ENCODE data around the gene SF3B6.
A peak's percentile ranks its signal among the peaks of the same experiment; 100 is the strongest.
"Not testable (repeated sequence)": the region's sequence is repeated elsewhere in the genome, so short reads cannot be mapped to it uniquely, and the experiment has no call there.

SF3B6 gene

DNA sequence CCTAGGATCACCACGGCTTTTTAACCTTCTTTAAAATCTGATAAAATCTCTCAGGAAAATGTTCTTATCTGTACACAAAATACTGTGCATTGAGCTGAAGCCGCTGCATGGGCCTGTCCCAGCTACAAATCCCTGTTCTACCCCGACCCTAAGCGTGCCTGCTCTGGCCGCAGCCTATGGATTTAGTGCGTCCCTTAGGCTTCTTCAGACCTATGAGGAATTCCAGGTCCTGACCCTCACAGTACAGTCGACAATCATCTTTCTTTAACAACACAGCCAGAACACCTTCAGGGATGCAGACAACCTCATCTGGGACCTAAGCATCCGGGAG lies 28.5 kb downstream of the SF3B6 start:
- Histone ChIP-seq H3K9ac (ENCODE audit: low read length) (no peak overlapping the region), H3K27ac (ENCODE audit: low read length) (no peak overlapping the region), H3K4me3 (ENCODE audit: low read length) (peak overlapping the region; percentile 78)

DNA sequence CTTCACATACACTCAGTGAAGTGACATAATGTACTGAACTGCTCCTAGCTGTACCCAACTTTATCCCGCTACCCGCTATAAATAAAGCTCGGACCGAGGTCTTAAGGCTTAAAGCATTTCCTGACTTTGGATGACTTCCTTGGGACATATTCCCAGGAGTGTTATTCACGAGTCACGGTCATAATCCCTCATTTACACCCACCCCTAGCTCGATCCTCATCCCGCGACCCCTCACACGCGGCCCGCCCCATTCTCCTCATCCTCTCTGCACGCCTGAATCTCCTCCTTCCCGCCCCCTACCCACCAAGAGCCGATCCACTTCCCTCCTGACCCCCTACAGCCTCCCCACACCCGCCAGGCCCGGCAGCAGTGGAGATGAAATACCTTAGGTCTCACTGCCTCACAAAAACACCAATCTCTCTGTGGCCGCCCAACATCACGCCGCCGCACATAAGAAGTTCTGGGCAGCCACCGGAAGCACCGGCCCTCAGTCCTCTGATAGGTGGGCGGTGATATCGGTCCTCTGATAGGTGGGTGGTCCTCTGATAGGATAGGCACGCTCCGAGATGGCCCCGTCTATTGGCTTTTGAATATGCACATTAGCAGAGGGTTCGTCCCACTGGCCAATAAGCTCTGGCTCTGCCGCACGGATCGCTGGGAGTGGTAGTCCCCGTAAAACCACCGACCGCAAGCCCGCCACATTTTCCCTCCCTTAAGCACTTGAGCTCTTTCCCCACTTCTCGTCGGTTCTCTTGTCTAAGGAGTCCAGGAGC lies 29.0 kb downstream of the SF3B6 start, which contains the start of gene WDCP:
Gene WDCP, minus strand, starts transcription at position 462 of the 773 bp plus-strand sequence. CDS start 7,897 bp downstream, outside the sequence.
- no peak within 1 kb of the TSS for H3K27ac ChIP-seq (ENCODE audit: low read length)

More for the DNA sequence above, 28.5 kb downstream of the SF3B6 start:
- H3K4me1 ChIP-seq (ENCODE audit: control insufficient read depth, low read depth, low read length) = peaks cover 6% of the 10 kb centered on the region
- H3K9me3 ChIP-seq (ENCODE audit: control insufficient read depth, low read depth, low read length) = no peaks in the 10 kb centered on the region
- no peaks in the 10 kb centered on the region for H3K36me3 ChIP-seq (ENCODE audit: control insufficient read depth, low read depth, low read length)
- no peaks in the 10 kb centered on the region for H3K27me3 ChIP-seq (ENCODE audit: control insufficient read depth, insufficient read depth, low read length)

DNA sequence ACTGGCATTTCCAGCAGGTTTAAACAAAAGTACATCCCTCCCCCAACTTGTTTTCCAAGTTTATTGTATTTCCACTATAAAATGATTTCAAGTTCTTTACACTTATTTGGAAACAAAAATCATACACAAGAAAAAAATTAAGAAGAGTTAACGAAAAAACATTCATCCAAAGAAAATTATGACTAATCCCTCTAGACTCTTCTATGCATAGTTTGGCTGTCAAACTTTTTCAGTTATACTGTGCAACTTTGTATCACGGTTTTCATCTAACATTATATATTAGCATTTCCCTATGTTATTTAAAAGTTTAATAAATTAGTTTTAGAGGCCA lies 29.6 kb downstream of the SF3B6 start:
- no peak overlapping the region for H3K27ac ChIP-seq (ENCODE audit: low read length)
- H3K36me3 ChIP-seq (ENCODE audit: control insufficient read depth, low read depth, low read length) = no peaks in the 10 kb centered on the region
- no peaks in the 10 kb centered on the region for H3K9me3 ChIP-seq (ENCODE audit: control insufficient read depth, low read depth, low read length)
- H3K4me1 ChIP-seq (ENCODE audit: control insufficient read depth, low read depth, low read length) = peaks cover 6% of the 10 kb centered on the region
- H3K4me3 ChIP-seq (ENCODE audit: low read length) = peak overlapping the region; percentile 78
- peak overlapping the region; percentile 46 for H3K9ac ChIP-seq (ENCODE audit: low read length)
- H3K27me3 ChIP-seq (ENCODE audit: control insufficient read depth, insufficient read depth, low read length) = no peaks in the 10 kb centered on the region

More for the DNA sequence above, 29.0 kb downstream of the SF3B6 start, which contains the start of gene WDCP:
- peak within 1 kb of the TSS; percentile 46 for H3K9ac ChIP-seq (ENCODE audit: low read length)
- no peaks in the 10 kb centered on the region for H3K9me3 ChIP-seq (ENCODE audit: control insufficient read depth, low read depth, low read length)
- peaks cover 6% of the 10 kb centered on the region for H3K4me1 ChIP-seq (ENCODE audit: control insufficient read depth, low read depth, low read length)
- no peaks in the 10 kb centered on the region for H3K36me3 ChIP-seq (ENCODE audit: control insufficient read depth, low read depth, low read length)
- H3K27me3 ChIP-seq (ENCODE audit: control insufficient read depth, insufficient read depth, low read length) = no peaks in the 10 kb centered on the region
- H3K4me3 ChIP-seq (ENCODE audit: low read length) = peak within 1 kb of the TSS; percentile 78

DNA sequence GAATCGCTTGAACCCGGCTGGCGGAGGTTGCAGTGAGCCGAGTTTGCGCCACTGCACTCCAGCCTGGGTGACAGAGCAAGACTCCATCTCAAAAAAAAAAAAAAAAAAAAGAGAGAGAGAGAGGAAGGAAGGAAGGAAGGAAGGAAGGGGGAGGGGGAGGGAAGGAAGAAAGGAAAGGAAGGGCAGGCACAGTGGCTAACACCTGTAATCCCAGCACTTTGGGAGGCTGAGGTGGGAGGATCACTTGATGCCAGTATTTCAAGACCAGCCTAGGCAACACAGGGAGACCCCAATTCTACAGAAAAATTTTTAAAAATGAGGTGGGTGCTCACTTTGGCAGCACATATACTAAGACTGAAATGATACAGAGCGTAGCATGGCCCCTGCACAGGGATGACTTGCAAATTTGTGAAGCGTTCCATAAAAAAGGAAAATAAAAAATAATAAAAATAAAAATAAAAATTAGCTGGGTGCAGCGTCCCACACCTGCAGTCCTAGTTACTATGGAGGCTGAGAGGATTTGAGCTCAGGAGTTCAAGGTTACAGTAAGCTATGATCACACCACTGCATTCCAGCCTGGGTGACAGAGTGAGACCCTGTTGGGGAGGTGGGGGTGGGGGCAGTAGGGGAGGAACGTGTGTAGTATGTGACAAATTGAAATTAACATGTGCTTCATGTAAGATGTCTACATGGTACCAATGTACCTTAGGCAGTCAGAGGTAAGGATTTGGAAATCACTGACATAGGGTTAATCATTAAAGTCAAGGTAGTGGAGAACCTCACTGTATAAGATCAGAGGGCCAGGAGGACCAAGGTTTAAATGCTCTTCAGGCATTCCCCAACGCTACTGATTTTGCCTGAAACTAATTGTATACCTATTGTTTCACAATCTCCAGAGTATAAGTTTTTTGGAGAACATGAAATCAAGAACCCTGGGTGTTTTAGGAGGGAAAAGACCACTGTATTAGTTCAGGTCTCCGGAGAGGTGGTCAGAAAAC lies 30.3 kb downstream of the SF3B6 start:
- Histone ChIP-seq H3K9ac (ENCODE audit: low read length) (peak overlapping the region; percentile 46), H3K9me3 (ENCODE audit: control insufficient read depth, low read depth, low read length) (no peaks in the 10 kb centered on the region), H3K4me3 (ENCODE audit: low read length) (peak overlapping the region; percentile 78), H3K4me1 (ENCODE audit: control insufficient read depth, low read depth, low read length) (peaks cover 6% of the 10 kb centered on the region), H3K27me3 (ENCODE audit: control insufficient read depth, insufficient read depth, low read length) (no peaks in the 10 kb centered on the region), H3K36me3 (ENCODE audit: control insufficient read depth, low read depth, low read length) (no peaks in the 10 kb centered on the region), H3K27ac (ENCODE audit: low read length) (no peak overlapping the region)

DNA sequence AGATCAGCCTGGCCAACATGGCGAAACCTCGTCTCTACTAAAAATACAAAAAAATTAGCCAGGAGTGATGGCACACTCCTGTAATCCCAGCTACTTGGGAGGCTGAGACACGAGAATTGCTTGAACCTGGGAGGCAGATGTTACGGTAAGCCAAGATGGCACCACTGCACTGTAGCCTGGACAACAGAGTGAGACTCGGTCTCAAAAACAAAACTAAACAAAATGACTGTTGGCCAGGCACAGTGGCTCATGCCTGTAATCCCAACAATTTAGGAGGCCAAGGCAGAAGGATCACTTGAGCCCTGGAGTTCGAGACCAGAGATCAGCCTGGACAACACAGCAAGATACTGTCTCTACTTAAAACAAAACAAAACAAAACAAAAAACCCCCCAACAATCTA lies 33.0 kb downstream of the SF3B6 start:
- H3K36me3 ChIP-seq (ENCODE audit: control insufficient read depth, low read depth, low read length) = peaks cover 18% of the 10 kb centered on the region
- H3K4me3 ChIP-seq (ENCODE audit: low read length); H3K9ac ChIP-seq (ENCODE audit: low read length); H3K4me1 ChIP-seq (ENCODE audit: control insufficient read depth, low read depth, low read length); H3K27ac ChIP-seq (ENCODE audit: low read length); H3K9me3 ChIP-seq (ENCODE audit: control insufficient read depth, low read depth, low read length); H3K27me3 ChIP-seq (ENCODE audit: control insufficient read depth, insufficient read depth, low read length): not testable (repeated sequence)

DNA sequence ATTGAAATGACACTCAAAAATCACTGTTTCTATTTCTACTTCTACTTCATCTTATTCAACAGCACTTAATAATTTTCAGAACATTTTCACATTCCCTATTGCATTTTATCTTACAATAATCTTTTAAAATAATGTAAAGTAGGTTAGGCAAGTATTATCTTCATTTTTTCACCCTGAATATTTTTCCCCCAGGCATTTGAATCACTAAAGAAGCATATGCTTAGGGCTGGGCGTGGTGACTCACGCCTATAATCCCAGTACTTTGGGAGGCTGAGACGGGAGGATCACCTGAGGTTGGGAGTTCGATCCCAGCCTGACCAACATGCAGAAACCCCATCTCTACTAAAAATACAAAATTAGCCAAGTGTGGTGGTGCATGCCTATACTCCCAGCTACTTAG lies 35.6 kb downstream of the SF3B6 start:
- Histone ChIP-seq H3K36me3 (ENCODE audit: control insufficient read depth, low read depth, low read length) (peaks cover 35% of the 10 kb centered on the region), H3K4me1 (ENCODE audit: control insufficient read depth, low read depth, low read length) (no peaks in the 10 kb centered on the region), H3K27ac (ENCODE audit: low read length) (no peak overlapping the region), H3K27me3 (ENCODE audit: control insufficient read depth, insufficient read depth, low read length) (no peaks in the 10 kb centered on the region), H3K9me3 (ENCODE audit: control insufficient read depth, low read depth, low read length) (no peaks in the 10 kb centered on the region), H3K9ac (ENCODE audit: low read length) (no peak overlapping the region), H3K4me3 (ENCODE audit: low read length) (no peak overlapping the region)

DNA sequence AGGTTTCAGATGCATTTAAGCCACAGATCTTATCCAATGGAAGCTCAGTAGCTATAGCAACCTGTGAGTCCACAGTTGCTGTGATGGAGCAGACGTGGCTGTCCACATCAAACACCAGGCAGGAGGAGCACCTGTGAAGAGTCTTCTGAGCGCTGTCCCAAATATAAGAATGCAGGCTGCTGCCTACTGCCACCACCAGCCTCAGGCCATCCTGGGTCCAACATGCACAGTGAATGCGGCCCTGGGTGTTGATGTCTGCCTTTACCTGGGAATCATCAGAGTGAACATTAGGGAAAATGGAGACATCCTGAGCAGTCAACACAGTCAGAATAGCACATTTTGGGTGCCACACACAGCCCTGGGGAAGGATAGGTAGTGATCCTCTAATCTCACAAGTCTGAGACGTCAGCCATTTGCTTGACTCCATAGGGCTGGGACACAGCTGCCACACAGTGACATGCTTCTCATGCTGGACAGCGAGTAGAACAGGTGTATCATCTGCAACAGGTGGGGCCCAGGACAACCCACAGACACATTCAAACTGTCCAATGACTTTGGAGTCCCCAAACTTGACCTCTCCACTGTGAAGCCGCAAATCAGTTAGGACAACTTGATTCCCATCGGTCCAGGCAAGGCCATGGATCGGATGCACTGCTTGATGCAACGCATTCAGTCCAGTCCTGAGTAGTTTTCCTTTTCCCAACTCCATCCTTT lies 37.2 kb downstream of the SF3B6 start:
- Histone ChIP-seq H3K27ac (ENCODE audit: low read length) (no peak overlapping the region), H3K9me3 (ENCODE audit: control insufficient read depth, low read depth, low read length) (no peaks in the 10 kb centered on the region), H3K27me3 (ENCODE audit: control insufficient read depth, insufficient read depth, low read length) (no peaks in the 10 kb centered on the region), H3K4me3 (ENCODE audit: low read length) (no peak overlapping the region), H3K9ac (ENCODE audit: low read length) (no peak overlapping the region), H3K36me3 (ENCODE audit: control insufficient read depth, low read depth, low read length) (peaks cover 35% of the 10 kb centered on the region), H3K4me1 (ENCODE audit: control insufficient read depth, low read depth, low read length) (no peaks in the 10 kb centered on the region)

DNA sequence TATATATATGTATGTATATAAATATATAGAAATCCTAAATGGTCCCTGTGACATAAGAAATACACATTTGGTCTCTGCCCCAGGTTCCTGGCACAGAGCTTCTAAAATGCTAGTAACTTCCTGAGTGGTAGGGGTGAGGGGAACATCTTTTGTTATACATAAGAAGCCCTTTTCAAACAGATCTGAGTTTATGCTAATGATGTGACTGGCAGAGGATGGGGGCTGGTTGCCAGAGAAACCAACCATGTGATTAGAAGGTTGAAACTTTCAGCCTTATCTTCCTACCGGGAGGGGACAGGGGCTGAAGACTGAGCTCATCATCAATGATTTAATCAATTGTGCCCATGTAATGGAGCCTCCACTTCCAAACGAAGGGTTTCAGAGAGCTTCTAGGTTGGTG lies 49.9 kb downstream of the SF3B6 start:
- peak overlapping the region; percentile 49 for H3K4me3 ChIP-seq (ENCODE audit: low read length)
- H3K36me3 ChIP-seq (ENCODE audit: control insufficient read depth, low read depth, low read length) = peaks cover 27% of the 10 kb centered on the region
- H3K27ac ChIP-seq (ENCODE audit: low read length) = peak overlapping the region; percentile 90
- no peaks in the 10 kb centered on the region for H3K9me3 ChIP-seq (ENCODE audit: control insufficient read depth, low read depth, low read length)
- H3K4me1 ChIP-seq (ENCODE audit: control insufficient read depth, low read depth, low read length) = peaks cover 30% of the 10 kb centered on the region
- H3K27me3 ChIP-seq (ENCODE audit: control insufficient read depth, insufficient read depth, low read length) = no peaks in the 10 kb centered on the region
- H3K9ac ChIP-seq (ENCODE audit: low read length) = peak overlapping the region; percentile 39

DNA sequence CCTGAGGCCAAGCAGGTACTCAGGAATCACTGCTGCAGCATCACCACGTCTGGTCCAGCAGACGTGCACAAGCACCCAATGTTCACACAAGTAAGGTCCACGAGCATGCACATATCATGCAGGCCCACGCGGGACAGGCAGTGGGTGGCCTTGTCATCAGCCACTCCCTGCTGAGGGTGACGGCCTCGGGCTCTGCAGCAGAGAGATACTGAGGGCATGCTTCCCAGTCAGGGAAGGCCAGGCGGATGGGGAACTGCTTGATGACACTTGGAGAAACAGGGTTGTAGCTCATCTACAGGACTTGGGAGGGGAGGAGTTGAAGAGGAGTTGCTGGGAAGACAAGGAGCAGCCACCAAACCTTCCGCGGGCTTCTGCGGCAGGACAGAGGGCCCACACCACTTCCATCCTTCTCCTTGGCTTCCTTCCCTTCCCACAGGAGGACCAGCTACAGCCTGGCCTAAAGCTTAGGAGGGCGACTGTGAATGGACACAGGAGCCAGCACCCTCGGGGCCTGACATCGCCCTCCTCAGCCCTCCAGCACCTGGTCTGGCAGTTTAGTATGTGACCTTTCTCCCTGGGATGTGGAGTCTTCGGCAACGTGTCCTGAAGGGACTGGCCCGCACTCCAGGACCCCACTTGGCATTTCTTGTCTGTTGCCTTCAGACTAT lies 51.0 kb downstream of the SF3B6 start:
- peaks cover 30% of the 10 kb centered on the region for H3K4me1 ChIP-seq (ENCODE audit: control insufficient read depth, low read depth, low read length)
- no peaks in the 10 kb centered on the region for H3K27me3 ChIP-seq (ENCODE audit: control insufficient read depth, insufficient read depth, low read length)
- peak overlapping the region; percentile 90 for H3K27ac ChIP-seq (ENCODE audit: low read length)
- peaks cover 16% of the 10 kb centered on the region for H3K36me3 ChIP-seq (ENCODE audit: control insufficient read depth, low read depth, low read length)
- H3K4me3 ChIP-seq (ENCODE audit: low read length) = no peak overlapping the region
- peak overlapping the region; percentile 39 for H3K9ac ChIP-seq (ENCODE audit: low read length)
- no peaks in the 10 kb centered on the region for H3K9me3 ChIP-seq (ENCODE audit: control insufficient read depth, low read depth, low read length)

DNA sequence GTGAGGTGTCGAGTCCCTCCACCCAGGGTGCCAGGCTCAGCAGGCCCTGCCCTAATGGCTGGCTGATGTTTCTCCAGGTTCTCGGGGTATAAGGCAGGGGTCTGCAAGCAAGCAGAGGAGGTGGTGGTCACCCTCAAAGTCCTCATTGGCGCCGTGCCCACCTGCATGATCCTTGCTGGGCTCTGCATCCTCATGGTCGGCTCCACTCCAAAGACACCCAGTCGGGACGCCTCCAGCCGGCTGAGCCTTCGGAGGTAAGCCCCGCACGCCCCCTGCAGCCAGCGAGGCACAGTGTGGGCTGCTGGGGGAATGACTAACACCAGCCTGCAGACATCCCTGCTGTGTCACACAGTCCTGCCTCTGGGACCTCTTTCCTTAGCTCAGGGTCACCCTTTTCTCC lies 52.1 kb downstream of the SF3B6 start:
- Histone ChIP-seq H3K36me3 (ENCODE audit: control insufficient read depth, low read depth, low read length) (peaks cover 8% of the 10 kb centered on the region), H3K9ac (ENCODE audit: low read length) (no peak overlapping the region), H3K4me1 (ENCODE audit: control insufficient read depth, low read depth, low read length) (peaks cover 30% of the 10 kb centered on the region), H3K4me3 (ENCODE audit: low read length) (no peak overlapping the region), H3K27ac (ENCODE audit: low read length) (no peak overlapping the region), H3K9me3 (ENCODE audit: control insufficient read depth, low read depth, low read length) (no peaks in the 10 kb centered on the region), H3K27me3 (ENCODE audit: control insufficient read depth, insufficient read depth, low read length) (no peaks in the 10 kb centered on the region)

Data from iPS-18a (cell line).